NCI-H1436 treated with DMSO at 0.1 percent for 48 hours (cell line): ENCODE data around the gene KAZN.

ENCODE experiments used
- DNase-seq: peaks from one replicate; lab custom pipeline; 2025; lab: John Stamatoyannopoulos, UW

Gene KAZN

GRCh38 chr1:15063783-15064182 lies 465.3 kb downstream of the KAZN start:
- no peak for DNase-seq

- DNase-seq = no peak
Observed at GRCh38 chr1:15064217-15064929, 465.9 kb downstream of the KAZN start.

- no peak for DNase-seq
Observed at GRCh38 chr1:15065291-15065690, 466.8 kb downstream of the KAZN start.

- no peak for DNase-seq
Observed at GRCh38 chr1:15065736-15066135, 467.3 kb downstream of the KAZN start.

- no peak for DNase-seq
Observed at GRCh38 chr1:15066191-15066590, 467.7 kb downstream of the KAZN start.

GRCh38 chr1:15067148-15067547 lies 468.7 kb downstream of the KAZN start:
- DNase-seq = no peak

GRCh38 chr1:15068152-15068551 lies 469.7 kb downstream of the KAZN start:
- DNase-seq = no peak

GRCh38 chr1:15068997-15069396 lies 470.5 kb downstream of the KAZN start:
- DNase-seq = no peak

GRCh38 chr1:15070145-15070748 lies 471.8 kb downstream of the KAZN start:
- DNase-seq = no peak

GRCh38 chr1:15071936-15072335 lies 473.5 kb downstream of the KAZN start:
- DNase-seq = no peak

GRCh38 chr1:15073799-15074308 lies 475.4 kb downstream of the KAZN start:
- DNase-seq = no peak

GRCh38 chr1:15075175-15075574 lies 476.7 kb downstream of the KAZN start:
- DNase-seq = no peak

GRCh38 chr1:15075817-15076216 lies 477.3 kb downstream of the KAZN start:
- no peak for DNase-seq

GRCh38 chr1:15076807-15077206 lies 478.3 kb downstream of the KAZN start:
- DNase-seq = no peak

- no peak for DNase-seq
Observed at GRCh38 chr1:15077384-15077783, 478.9 kb downstream of the KAZN start.

- DNase-seq = no peak
Observed at GRCh38 chr1:15080328-15081007, 482.0 kb downstream of the KAZN start.

GRCh38 chr1:15081102-15081501 lies 482.6 kb downstream of the KAZN start:
- no peak for DNase-seq

GRCh38 chr1:15083578-15083977 lies 485.1 kb downstream of the KAZN start:
- no peak for DNase-seq

GRCh38 chr1:15088281-15088971 lies 489.9 kb downstream of the KAZN start:
- DNase-seq = no peak

GRCh38 chr1:15089258-15089992 lies 490.9 kb downstream of the KAZN start:
- no peak for DNase-seq

- no peak for DNase-seq
Observed at GRCh38 chr1:15090373-15090772, 491.9 kb downstream of the KAZN start.

- DNase-seq = no peak
Observed at GRCh38 chr1:15094056-15094455, 495.6 kb downstream of the KAZN start.
